Lung microvascular endothelial cell (primary cell): Measurements from ENCODE around the gene UBE2J2. TPM values are rescaled to one million over a fixed set of nuclear protein-coding genes. Genes with fewer than 3 reads are reported as not detected.
A peak's percentile ranks its signal among the peaks of the same experiment; 100 is the strongest.

Source experiments
- DNase-seq, 2 donors: peaks; one replicate each; pipeline versions ENCODE4 v3.0.0 to v3.0.0-alpha.2; 2010; ENCODE audit warnings: low read depth in 2 of 2
- total RNA-seq: library from RNA; depleted of rRNA; stranded (reverse); fragments of >200 nt; gene quantifications from 2 replicates; pipeline ENCODE4 v1.2.1, GENCODE V29; 2014

UBE2J2 gene
- total RNA-seq, 1 donor from 2014 or later = 34.9 TPM

- DNase-seq = peak; percentile 51 to 83
Observed at GRCh38 chr1:1281533-1282321, 8.1 kb upstream of the UBE2J2 start.

DNA sequence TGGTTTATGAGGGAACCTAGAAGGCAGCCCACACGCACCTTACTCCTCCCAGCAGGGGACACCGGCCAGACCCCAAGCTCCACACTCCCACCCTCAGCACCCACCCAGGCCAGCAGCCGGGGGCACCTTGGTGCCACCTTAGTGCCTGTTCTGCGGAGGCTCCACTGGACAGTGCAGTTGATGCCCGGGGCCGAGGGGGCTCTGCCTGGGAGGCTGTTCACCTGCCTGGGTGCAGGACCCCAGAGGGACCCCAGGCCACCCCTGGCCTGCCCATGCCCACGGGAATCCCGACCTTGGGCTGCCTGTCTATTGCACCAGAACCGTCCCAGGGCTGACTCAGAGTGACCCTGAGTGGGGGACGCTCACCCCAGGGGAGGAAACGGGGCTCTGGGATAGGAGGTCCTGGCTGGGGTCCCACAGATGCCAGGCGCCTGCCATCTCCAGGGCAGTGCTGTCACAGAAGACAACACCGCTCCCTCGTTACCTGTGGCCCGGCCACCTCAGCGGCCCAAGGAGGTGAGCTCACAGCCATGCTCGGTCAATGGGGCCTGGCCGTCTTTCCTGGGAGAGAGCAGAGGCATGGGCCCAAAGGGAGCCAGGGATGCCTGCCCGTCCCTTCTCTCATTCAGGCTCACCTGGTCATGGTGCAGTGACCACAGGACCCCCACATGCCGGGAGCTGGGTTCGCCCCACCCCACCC lies 7.3 kb upstream of the UBE2J2 start:
- DNase-seq = no peak

DNA sequence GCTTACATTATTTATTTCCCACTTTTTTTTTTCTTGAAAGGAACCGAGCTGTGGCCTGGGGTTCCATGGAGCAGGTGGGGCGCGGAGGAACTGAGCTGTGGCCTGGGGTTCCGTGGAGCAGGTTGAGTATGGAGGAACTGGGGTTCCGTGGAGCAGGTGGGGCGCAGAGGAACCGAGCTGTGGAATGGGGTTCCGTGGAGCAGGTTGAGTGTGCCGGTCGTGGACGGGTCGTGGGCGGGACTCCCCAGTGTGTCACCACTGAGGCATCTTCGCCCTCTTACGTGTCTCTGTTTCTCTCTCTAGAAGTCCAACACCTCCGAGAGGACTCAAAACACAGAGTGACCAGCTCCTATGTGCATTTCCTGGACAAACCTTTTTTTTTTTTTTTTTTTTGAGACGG lies 5.4 kb upstream of the UBE2J2 start:
- DNase-seq = no peak

- DNase-seq = no peak
Observed at GRCh38 chr1:1278620-1279019, 5.0 kb upstream of the UBE2J2 start.

DNA sequence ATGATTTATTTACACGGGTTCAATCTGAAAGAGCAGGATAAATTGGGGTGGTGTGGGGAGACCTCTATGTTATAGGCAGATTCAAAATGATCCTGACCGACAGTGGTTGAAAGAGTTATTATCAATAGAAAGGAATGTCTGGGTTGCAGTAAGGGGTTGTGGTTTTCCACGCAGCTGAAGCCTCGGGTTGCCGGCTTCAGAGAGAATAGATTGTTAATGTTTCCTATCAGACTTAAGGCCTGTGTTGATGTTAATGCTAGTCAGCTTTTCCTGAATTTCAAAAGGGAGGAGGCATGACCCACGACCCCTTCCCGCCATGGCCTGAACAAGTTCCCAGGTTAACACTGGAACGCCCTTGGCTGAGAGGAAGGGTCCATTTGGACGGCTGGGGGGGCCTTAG lies 2.2 kb upstream of the UBE2J2 start:
- peak in 1 of 2 donors; percentile 44 for DNase-seq

- no peak for DNase-seq
Observed at GRCh38 chr1:1274931-1275431, 1.3 kb upstream of the UBE2J2 start.

DNA sequence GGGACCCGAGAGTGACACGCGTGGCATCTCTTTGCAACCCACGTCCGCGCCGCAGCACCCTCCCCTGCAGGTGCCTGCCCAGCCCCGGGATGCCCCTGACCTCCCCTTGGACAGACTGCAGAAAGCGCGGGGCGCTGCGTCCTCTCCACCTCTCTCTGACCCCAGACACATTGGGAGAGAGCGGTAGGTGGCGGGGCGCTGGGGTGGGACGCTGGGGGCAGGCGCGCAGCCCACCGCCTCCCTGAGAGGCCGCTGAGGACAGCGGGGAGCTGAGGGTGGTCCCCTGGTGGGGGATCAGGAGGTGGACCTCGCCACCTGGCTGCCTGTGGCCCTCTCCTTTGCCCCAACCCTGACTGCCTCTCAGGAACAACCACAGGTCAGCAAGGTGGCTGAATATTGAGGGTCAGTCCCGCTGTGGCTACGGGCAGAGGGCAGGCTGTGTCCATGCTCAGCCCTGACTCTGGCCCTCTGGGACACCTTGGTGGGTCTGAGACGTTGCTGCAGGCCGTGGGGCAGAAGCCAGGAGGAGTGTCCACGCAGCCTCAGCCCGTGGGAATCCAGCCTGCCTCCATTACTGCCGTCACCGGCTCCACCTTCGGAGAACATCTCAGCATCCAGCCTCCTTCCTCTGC lies 761 bp upstream of the UBE2J2 start:
- DNase-seq = no peak

DNA sequence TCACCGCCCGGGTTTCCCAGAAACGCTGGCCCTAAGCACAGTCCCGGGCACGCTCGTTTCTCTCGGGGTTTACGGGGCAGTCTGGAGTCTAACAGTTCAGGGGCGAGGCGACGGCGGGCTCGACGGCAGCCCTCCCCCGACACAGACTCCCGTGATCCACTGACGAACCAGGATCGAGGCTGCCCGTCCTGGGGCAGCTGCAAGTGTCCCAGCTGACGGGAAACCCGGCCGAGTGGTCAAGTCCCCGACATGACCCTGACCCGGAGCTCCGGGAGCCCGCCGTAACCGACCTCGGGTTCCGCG lies 494 bp downstream of the UBE2J2 start:
- peak; percentile 45 to 46 for DNase-seq

DNA sequence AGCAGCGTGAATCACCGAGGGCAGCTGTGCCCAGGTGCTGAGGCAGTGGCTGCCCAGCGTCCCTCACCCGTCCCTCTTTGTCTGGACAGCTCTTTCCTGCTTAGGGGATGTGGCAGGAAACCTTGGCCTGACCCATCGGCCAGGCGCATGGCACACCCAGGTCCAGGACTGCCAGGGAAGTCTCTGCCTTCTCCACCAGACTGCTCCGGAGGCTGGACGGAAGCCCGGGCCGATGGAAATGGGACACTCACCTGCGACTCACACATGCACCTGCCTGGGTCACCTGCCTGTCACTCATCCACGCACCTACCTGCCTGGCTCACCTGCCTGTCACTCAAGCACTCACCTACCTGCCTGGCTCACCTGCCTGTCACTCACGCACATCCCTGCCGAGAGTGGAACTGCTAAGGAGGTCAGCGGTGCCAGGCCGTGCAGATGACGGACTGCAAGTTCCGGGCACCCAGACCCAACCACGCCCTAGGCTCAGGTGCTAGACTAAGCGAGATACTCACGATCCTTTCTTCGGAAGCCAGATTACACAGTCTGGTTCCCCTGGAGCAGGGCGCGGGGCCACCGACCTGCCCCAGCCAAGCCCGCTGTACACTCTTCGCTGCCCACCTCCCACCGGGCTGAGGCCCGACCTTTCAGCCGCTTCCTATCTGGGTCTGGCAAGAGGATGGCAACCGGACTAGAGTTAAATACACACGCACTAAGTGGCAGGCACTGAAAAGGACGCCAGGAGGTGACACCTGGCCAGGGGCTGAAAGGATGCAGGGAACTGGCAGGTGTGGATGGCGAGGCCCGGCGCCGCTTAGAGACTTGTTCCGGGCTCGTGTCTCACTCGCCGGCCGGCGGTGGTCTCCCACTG lies 1.1 kb downstream of the UBE2J2 start:
- peak; percentile 47 to 65 for DNase-seq

GRCh38 chr1:1270813-1271212 lies 2.8 kb downstream of the UBE2J2 start:
- DNase-seq = peak in 1 of 2 donors; percentile 36

DNA sequence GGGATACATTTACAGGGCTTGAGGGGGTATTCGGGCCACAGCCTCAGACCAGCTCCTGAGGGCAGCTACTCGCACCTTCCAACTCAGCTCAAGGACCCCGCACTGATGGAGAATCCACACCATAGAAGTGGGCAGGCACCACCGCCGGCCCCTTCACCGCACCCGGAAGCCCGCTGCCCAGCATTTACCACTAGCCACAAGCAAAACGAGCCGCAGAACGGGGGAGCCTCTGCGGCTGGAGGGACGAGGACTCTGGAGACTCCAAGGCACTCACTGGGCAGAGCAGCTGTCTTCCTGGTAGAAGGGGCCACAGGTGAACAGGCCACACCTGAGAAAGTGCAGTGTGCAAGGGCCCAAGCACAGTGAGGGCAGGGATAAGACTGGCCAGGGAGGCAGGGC lies 5.4 kb downstream of the UBE2J2 start:
- no peak for DNase-seq

DNA sequence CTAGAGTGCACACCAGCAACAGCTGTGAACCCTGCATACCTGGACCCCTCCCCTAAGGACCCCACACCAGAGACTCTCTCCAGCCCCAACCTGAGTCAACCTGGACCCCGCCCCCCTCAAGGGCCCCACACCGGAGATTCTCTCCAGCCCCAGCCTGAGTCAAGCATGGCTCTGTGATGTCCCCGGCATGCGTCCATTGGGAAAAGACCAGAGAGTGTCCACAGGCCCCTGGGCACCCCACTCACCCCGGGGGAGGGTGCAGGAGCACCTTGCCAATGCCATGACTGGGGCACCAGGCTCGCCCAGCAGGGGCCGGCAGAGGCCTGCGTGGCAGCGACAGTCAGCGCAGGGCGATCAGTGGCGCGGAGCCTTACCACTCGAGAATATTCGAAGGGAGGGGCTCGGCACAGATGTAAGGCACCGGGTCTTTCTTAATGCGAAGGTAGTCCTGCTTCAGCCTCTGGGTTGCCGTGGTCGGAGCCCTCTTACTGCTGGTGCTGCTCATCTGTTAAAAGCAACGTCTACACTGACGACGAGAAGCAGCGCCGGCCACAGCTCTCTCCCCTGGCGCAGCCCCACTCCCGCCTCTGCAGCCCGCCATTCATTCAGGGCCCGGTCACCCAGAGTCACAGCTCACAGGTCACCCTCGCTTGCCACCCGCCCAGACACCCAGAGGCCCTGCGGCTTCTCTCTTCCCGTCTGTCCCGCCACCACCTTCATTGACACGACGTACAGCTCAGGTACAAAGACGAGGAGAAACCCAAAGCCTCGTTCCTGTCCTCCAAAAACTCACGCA lies 6.0 kb downstream of the UBE2J2 start:
- no peak for DNase-seq

DNA sequence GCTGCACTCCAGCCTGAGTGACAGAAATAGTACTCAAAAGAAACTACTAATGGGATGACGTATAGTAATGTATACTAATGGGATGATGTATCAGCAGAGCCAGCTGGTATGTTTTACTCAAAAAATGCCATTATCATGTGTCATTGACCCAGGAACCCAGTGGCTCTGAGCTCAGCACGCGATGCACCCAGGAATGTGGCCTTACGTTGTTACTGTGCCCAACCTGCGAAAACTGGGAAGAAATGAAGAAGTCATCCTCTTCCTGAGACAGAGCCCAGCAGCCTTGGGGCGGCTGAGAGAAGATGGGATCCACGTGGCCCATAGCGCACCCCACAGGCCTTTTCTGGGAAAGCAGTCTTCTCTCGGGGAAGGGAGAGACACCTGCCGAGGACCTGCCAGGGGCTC lies 8.8 kb downstream of the UBE2J2 start:
- peak in 1 of 2 donors; percentile 84 for DNase-seq

DNA sequence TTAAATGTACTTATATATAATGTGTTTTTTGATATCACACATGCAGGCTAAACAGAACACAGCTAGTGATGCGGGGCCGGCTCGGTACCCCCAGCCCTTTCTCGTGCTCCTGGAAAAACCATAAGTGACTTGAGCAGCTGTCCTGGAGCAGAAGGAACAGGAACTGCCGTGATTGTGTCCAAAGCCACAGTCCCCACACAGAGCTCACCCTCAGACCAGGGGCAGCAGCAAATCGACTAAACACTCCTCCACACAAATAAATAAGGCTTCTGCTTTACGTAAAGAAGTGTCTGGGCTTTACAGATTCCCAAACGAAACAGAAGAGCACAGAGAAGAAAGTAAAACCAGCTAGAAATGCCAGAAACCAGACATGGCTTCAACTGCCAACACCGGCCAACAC lies 9.6 kb downstream of the UBE2J2 start:
- no peak for DNase-seq

DNA sequence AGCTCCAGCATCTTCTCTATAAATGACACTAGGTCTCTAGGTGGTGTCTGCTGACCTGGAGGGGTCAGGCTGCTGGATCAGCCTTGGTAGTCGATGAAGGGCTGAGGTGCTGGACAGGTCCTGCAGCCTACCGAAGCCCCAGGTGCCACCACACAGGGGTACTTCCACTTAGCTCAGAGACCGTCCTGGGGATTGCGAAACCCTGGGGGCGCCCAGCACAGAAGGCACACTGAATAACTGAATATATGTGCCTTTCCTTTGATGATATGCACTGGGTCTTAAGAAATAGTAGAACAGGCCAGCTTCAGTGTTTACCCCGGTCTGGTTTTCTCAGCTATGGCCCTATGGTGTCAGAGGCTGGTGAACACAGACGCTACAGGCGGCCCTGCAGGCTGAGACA lies 10.9 kb downstream of the UBE2J2 start:
- no peak for DNase-seq

- no peak for DNase-seq
Observed at GRCh38 chr1:1262071-1262470, 11.6 kb downstream of the UBE2J2 start.

DNA sequence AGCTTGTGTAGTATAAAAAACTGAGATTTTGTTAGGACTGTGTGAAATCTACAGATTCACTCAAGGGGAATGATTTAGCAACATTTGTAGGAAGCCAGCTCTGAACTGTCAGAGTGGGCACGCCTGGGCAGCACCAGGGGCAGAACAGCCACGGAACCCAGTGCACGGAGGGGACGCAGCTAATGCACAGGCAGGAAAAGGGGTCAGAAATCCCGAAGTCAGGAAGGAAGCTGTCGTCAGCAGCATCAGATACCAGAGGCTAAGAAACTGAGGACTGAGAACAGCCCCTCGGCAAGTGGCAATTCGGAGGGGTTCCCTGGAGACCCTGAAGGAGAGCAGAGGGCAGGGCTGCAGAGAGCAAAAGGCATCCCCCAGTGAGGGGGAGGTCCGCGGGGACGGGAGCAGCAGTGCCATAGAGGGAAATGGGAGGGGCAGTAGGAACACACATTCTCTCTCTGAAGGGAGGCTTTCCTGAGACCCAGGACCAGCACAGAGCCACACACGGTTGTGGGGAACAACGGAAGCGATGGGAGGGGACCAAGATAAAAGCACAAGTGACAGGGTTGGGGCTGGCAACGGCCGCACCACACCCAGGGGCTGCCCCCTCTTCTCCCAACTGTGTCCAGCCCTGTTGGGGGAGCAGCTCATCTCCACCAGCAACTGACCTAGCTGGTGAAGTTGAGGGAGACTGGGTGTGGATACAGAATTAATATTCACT lies 12.7 kb downstream of the UBE2J2 start:
- DNase-seq = peak; percentile 57 to 65

DNA sequence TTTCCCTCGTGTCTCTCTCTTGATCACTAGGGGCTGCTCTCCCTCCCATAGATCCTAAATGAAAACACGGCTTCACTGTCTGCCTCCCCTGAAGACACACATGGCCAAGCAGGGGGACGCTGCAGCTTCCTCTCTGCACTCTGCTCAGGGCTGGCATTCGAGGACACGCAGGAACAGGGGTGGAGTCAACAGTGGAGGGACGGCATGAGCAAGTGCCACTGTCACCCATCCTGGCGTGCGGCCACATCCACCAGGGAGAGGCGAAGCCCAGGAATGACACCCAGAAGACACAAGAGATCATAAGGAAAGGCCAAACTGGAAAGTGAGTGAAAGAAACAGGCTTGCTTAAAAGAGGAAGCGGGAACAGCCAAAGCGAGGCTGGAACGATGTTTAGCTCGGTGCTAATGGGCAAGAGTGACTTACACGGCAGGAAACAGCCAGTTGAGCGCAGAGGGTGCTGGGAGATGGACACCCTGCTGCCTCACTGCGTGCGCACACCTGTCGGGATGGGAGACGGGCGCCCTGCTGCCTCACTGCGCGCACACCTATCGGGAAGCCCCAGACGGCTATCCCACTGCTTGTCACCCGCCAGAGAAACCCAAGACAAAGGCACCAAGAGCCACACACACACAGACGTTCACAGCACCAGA lies 13.6 kb downstream of the UBE2J2 start:
- no peak for DNase-seq

- DNase-seq = no peak
Observed at GRCh38 chr1:1259540-1259939, 14.1 kb downstream of the UBE2J2 start.

GRCh38 chr1:1259119-1259488 lies 14.6 kb downstream of the UBE2J2 start:
- no peak for DNase-seq
